H1 (cell line): ENCODE data around the gene RUFY1. TPM values are rescaled to one million over a fixed set of nuclear protein-coding genes. Genes with fewer than 3 reads are reported as not detected.

Experiments used
- CTCF ChIA-PET: fragments of 300-600 bp; sonication (Branson Sonifier 250); formaldehyde crosslinking; loops from one replicate; lab custom pipeline; 2021; ENCODE audit not compliant: partially characterized antibody; lab: Charles Lee
- POLR2A ChIA-PET: fragments of 300-600 bp; sonication (Branson Sonifier 250); formaldehyde crosslinking; loops from one replicate; lab custom pipeline; 2021; ENCODE audit warnings: inconsistent platforms; ENCODE audit not compliant: partially characterized antibody; lab: Charles Lee
- DNase-seq, 2 experiments: peaks; one replicate each; pipeline versions ENCODE4 v3.0.0 to v3.0.0-alpha.2; 2010 to 2022; ENCODE audit warnings: low spot score in 2 of 2, low read depth in 1 of 2, mixed read lengths in 1 of 2
- FAIRE-seq: peaks from 2 replicates; lab custom pipeline; 2011; peaks lifted over from hg19 to GRCh38; lab: Jason Lieb, UNC
- H2AFZ ChIP-seq: 2 replicates; pipeline ENCODE4 v1.8.1; 2012; ENCODE audit warnings: low read length, inconsistent platforms
- H2AK5ac ChIP-seq: 2 replicates; pipeline ENCODE4 v1.6.1; 2013; ENCODE audit warnings: low read depth, low read length
- H2BK120ac ChIP-seq: replicated peaks from 2 replicates; pipeline ENCODE3; 2013; ENCODE audit warnings: low read depth, low read length, inconsistent platforms
- H2BK12ac ChIP-seq: 2 replicates; pipeline ENCODE4 v1.6.1; 2013; ENCODE audit warnings: low read depth, low read length
- H2BK15ac ChIP-seq: 2 replicates; pipeline ENCODE4 v1.6.1; 2013; ENCODE audit warnings: low read length
- H2BK20ac ChIP-seq: 2 replicates; pipeline ENCODE4 v1.6.1; 2013; ENCODE audit warnings: low read length
- H2BK5ac ChIP-seq: 2 replicates; pipeline ENCODE4 v1.6.1; 2013; ENCODE audit warnings: low read depth, low read length
- H3K14ac ChIP-seq: 2 replicates; pipeline ENCODE4 v1.6.1; 2013; ENCODE audit warnings: inconsistent platforms; ENCODE audit not compliant: insufficient read length
- H3K18ac ChIP-seq: 2 replicates; pipeline ENCODE4 v1.6.1; 2013; ENCODE audit warnings: low read length; ENCODE audit errors: extremely low read depth
- H3K23ac ChIP-seq: 2 replicates; pipeline ENCODE4 v1.6.1; 2013; ENCODE audit warnings: inconsistent platforms; ENCODE audit not compliant: insufficient read length
- H3K23me2 ChIP-seq: 2 replicates; pipeline ENCODE4 v1.6.1; 2013; ENCODE audit warnings: low read depth, low read length
- H3K27ac ChIP-seq: 2 replicates; pipeline ENCODE4 v1.6.1; 2011; ENCODE audit warnings: low read depth, low read length, inconsistent platforms
- H3K27me3 ChIP-seq, 4 experiments: replicated peaks in 1 of 4; 1 replicate in 1 of 4; 2 replicates in 3 of 4; pipeline versions ENCODE4 v1.6.1 to v1.8.1; 2011 to 2013; ENCODE audit warnings: low read length in 3 of 4, mild to moderate bottlenecking in 3 of 4, inconsistent platforms in 2 of 4, mixed read lengths in 2 of 4, moderate library complexity in 1 of 4; ENCODE audit not compliant: control insufficient read depth in 3 of 4, insufficient read depth in 3 of 4; ENCODE audit errors: extremely low read depth in 1 of 4
- H3K36me3 ChIP-seq, 4 experiments: 2 replicates each; pipeline versions ENCODE4 v1.6.1 to v1.8.1; 2011 to 2013; ENCODE audit warnings: mild to moderate bottlenecking in 4 of 4, low read length in 3 of 4, moderate library complexity in 2 of 4, control low read depth in 1 of 4, inconsistent platforms in 1 of 4; ENCODE audit not compliant: insufficient read depth in 4 of 4, control insufficient read depth in 2 of 4
- H3K4ac ChIP-seq: replicated peaks from 2 replicates; pipeline ENCODE3; 2013; ENCODE audit warnings: low read length, low read depth, mixed read lengths, inconsistent platforms; ENCODE audit not compliant: insufficient read length
- H3K4me1 ChIP-seq, 4 experiments: replicated peaks in 1 of 4; 1 replicate in 1 of 4; 2 replicates in 3 of 4; pipeline versions ENCODE4 v1.6.1 to v1.8.1; 2011 to 2013; ENCODE audit warnings: low read length in 3 of 4, inconsistent platforms in 2 of 4, mixed read lengths in 1 of 4; ENCODE audit not compliant: insufficient read depth in 4 of 4, control insufficient read depth in 3 of 4
- H3K4me2 ChIP-seq, 2 experiments: 2 replicates each; pipeline versions ENCODE4 v1.6.1 to v1.8.1; 2011 to 2013; ENCODE audit warnings: low read depth in 2 of 2, low read length in 2 of 2, control low read depth in 1 of 2, inconsistent platforms in 1 of 2, mild to moderate bottlenecking in 1 of 2; ENCODE audit not compliant: insufficient read depth in 1 of 2
- H3K4me3 ChIP-seq, 4 experiments: fragments of 200-600, 300-600 bp in 1 of 4; sonication (generic), shearing (Covaris generic), sonication (Bioruptor Twin) in 1 of 4; 2 replicates each; pipeline versions ENCODE4 v1.5.1 to v1.8.1; 2011 to 2016; ENCODE audit warnings: low read length in 4 of 4, low read depth in 3 of 4, control low read depth in 2 of 4, inconsistent platforms in 2 of 4, mild to moderate bottlenecking in 2 of 4, mixed read lengths in 1 of 4, moderate library complexity in 1 of 4; ENCODE audit not compliant: insufficient read depth in 2 of 4; ENCODE audit errors: extremely low read depth in 1 of 4
- H3K56ac ChIP-seq: replicated peaks from 2 replicates; pipeline ENCODE3; 2013; ENCODE audit warnings: low read depth, mild to moderate bottlenecking, mixed read lengths, low read length, inconsistent platforms; ENCODE audit not compliant: insufficient read length
- H3K79me1 ChIP-seq: 2 replicates; pipeline ENCODE4 v1.6.1; 2013; ENCODE audit warnings: low read depth, low read length, control low read depth
- H3K79me2 ChIP-seq, 2 experiments: 2 replicates each; pipeline versions ENCODE4 v1.6.1 to v1.8.1; 2012 to 2013; ENCODE audit warnings: low read length in 2 of 2, mild to moderate bottlenecking in 2 of 2, inconsistent platforms in 1 of 2; ENCODE audit not compliant: insufficient read depth in 2 of 2, control insufficient read depth in 1 of 2
- H3K9ac ChIP-seq, 4 experiments: replicated peaks in 1 of 4; 1 replicate in 1 of 4; 2 replicates in 3 of 4; pipeline versions ENCODE4 v1.6.1 to v1.8.1; 2011 to 2013; ENCODE audit warnings: low read depth in 3 of 4, low read length in 3 of 4, control low read depth in 2 of 4, mild to moderate bottlenecking in 2 of 4, moderate library complexity in 2 of 4, inconsistent platforms in 1 of 4; ENCODE audit errors: extremely low read depth in 1 of 4
- H3K9me3 ChIP-seq, 2 experiments: 2 replicates each; pipeline versions ENCODE4 v1.6.1 to v1.8.1; 2012 to 2013; ENCODE audit warnings: mild to moderate bottlenecking in 2 of 2, moderate library complexity in 2 of 2, control low read depth in 1 of 2, inconsistent platforms in 1 of 2, low read depth in 1 of 2, low read length in 1 of 2, mixed read lengths in 1 of 2; ENCODE audit not compliant: insufficient read depth in 2 of 2
- H4K20me1 ChIP-seq, 2 experiments: replicated peaks in 1 of 2; 2 replicates each; pipeline versions ENCODE3 to v1.8.1; 2011 to 2013; ENCODE audit warnings: inconsistent platforms in 2 of 2, low read length in 2 of 2, mild to moderate bottlenecking in 1 of 2; ENCODE audit not compliant: insufficient read depth in 2 of 2, control insufficient read depth in 1 of 2
- H4K5ac ChIP-seq: 2 replicates; pipeline ENCODE4 v1.6.1; 2013; ENCODE audit warnings: low read length, low read depth, mixed read lengths, inconsistent platforms; ENCODE audit not compliant: insufficient read length
- H4K8ac ChIP-seq: 2 replicates; pipeline ENCODE4 v1.8.0; 2013; ENCODE audit warnings: mild to moderate bottlenecking, moderate library complexity, low read length, inconsistent platforms; ENCODE audit not compliant: insufficient read depth; ENCODE audit errors: extremely low read depth
- H4K91ac ChIP-seq: replicated peaks from 2 replicates; pipeline ENCODE3; 2013; ENCODE audit warnings: low read length, mixed read lengths, inconsistent platforms; ENCODE audit not compliant: insufficient read length
- ATF2 ChIP-seq: IDR thresholded peaks from 2 replicates; pipeline ENCODE4 v1.6.1; 2012; ENCODE audit warnings: low read length, inconsistent platforms
- EZH2 ChIP-seq: fragments of 200-600 bp; sonication (generic); IDR thresholded peaks from 2 replicates; pipeline ENCODE4 v1.7.1; 2012; ENCODE audit warnings: low read depth, mild to moderate bottlenecking, moderate library complexity, low read length, inconsistent platforms; ENCODE audit not compliant: severe bottlenecking
- PHF8 ChIP-seq: fragments of 200-600 bp; sonication (generic); conservative IDR thresholded peaks from 2 replicates; pipeline ENCODE4 v1.7.1; 2012; ENCODE audit warnings: low read depth, mild to moderate bottlenecking, inconsistent platforms, low read length, moderate library complexity
- POLR2AphosphoS5 ChIP-seq: IDR thresholded peaks from 2 replicates; pipeline ENCODE4 v1.6.1; 2011; ENCODE audit warnings: low read depth, low read length
- RNF2 ChIP-seq: fragments of 200-900, 300-1000 bp; sonication (generic); IDR thresholded peaks from 2 replicates; pipeline ENCODE4 v1.7.1; 2016; ENCODE audit warnings: borderline replicate concordance, low read depth, mild to moderate bottlenecking, antibody characterized with exemption, low read length; ENCODE audit not compliant: poor library complexity, severe bottlenecking; ENCODE audit errors: missing control alignments
- SRF ChIP-seq: IDR thresholded peaks from 2 replicates; pipeline ENCODE4 v1.6.1; 2011; ENCODE audit warnings: mild to moderate bottlenecking, low read depth, low read length, moderate library complexity
- TCF12 ChIP-seq: IDR thresholded peaks from 2 replicates; pipeline ENCODE4 v1.6.1; 2011; ENCODE audit warnings: low read depth, mild to moderate bottlenecking, low read length
- YY1 ChIP-seq: IDR thresholded peaks from 2 replicates; pipeline ENCODE4 v1.6.1; 2011; ENCODE audit warnings: low read depth, mild to moderate bottlenecking, low read length
- WGBS, 2 experiments: shearing (Covaris generic) in 1 of 2; methylation state at CpG; one replicate each; pipeline versions ENCODE4 v1.1.6 to v1.1.7; 2013 to 2015; ENCODE audit warnings: low lambda C conversion rate in 2 of 2, mixed read lengths in 2 of 2, inconsistent platforms in 1 of 2, low coverage in 1 of 2, missing lambda C conversion rate in 1 of 2; ENCODE audit not compliant: insufficient replicate concordance in 2 of 2, insufficient coverage in 1 of 2, insufficient read length in 1 of 2; ENCODE audit errors: extremely low coverage in 1 of 2, missing lambda C conversion rate in 1 of 2; 5-methylcytosine and 5-hydroxymethylcytosine counted together
- polyA plus RNA-seq, 7 experiments: library from polyadenylated mRNA; depleted of rRNA in 3 of 7; stranded (reverse) in 5 of 7; unstranded in 2 of 7; fragments of >200 nt in 5 of 7; fragments of 200-250 nt in 2 of 7; gene quantifications; 1 replicate in 5 of 7; 2 replicates in 1 of 7; 4 replicates in 1 of 7; pipeline versions ENCODE4 v1.2.1 to v1.2.3, GENCODE V29; 2011 to 2013; ENCODE audit warnings: missing spikeins in 2 of 7, mixed read lengths in 2 of 7
- total RNA-seq: library from RNA; stranded (reverse); fragmentation: NEBNext Ultra II Directional; extraction: Animal tissue kit (Norgen Biotek cat#: 25700); gene quantifications from 2 replicates; pipeline ENCODE4 v1.2.1, GENCODE V29; 2021

The RUFY1 gene
- total and polyA plus RNA-seq, 2 of the 8 experiments (the other 6 are each of a cell fraction or from before 2014, with no cell fraction given), result 22.4 to 29.5 TPM

DNA sequence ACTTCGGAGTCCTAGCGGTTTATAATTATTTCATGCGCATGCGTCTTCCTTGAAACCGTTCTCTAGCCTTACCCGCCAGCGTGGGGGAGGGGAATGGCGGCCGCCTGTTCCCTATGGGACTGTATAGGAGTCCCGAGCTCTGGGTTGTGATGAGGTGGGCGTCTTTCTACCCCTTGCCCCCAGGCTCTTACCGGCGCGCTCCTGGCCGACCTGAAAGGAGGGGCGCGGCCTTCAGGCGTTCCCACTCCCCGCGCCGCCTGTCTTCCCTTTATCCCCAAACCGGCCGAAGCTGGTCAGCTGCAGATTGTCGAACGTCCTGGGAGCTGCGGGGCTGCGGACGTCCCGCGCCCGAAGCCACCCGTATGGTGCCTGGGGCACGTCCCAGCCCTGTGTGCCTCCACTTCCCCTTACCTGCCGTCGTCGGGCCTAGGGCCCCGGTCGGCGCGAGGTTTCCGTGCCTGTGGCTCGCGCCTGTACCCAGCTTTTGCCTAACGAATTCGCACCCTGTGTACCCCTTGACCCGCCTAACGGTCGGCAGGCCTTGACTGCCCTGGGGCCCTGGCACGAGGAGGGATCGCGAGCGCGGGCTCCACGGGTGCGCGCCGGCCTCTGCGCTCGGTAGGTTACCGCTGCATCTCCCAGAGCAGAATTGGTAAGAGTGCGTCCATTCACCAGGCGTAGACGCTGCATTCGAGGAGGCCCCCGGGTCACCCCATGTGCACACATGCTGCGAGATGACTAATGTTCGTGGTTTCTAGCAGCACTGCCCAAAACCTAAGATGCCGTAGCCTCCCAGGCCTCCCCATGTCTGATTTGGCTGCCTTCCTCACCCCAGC is 73.8 kb downstream of the RUFY1 start:
- CTCF ChIA-PET, result interaction anchor here (0.6 to 7.7 kb wide), 11 partner anchors 9 to 432 kb away, joined by 3 to 67 read pairs (median 4); partner anchors contain the start of gene CBY3
- no peak overlapping the region for H2AFZ ChIP-seq
- no peak for TF ChIP-seq RNF2
- no peak for TF ChIP-seq TCF12
- TF ChIP-seq EZH2, result no peak
- TF ChIP-seq YY1, result peak; percentile 92
- 0 out of 2 replicates have a peak, but pooled peaks have one; percentile 9 for TF ChIP-seq ATF2
- peak; percentile 78 for TF ChIP-seq POLR2AphosphoS5
- no peak for TF ChIP-seq SRF
- TF ChIP-seq PHF8, result peak; percentile 26; the same call in 1 of the 2 replicates

More for the DNA sequence above, 73.8 kb downstream of the RUFY1 start:
- peak overlapping the region; percentile 52 to 99 (median 96) for H3K9ac ChIP-seq
- FAIRE-seq (no peak), DNase-seq (no peak)
- peak overlapping the region; percentile 96 for H3K18ac ChIP-seq
- peak overlapping the region; percentile 92 for H2AK5ac ChIP-seq
- H3K4me3 ChIP-seq, result peak overlapping the region; percentile 80 to 99 (median 99)
- peaks cover 3% of the 10 kb centered on the region; the same call in 1 of the 2 replicates for H3K79me1 ChIP-seq
- peaks cover 14% of the 10 kb centered on the region for H3K23me2 ChIP-seq
- peaks cover 5 to 35% (median 24%) of the 10 kb centered on the region in 4 experiments; a peak in 7 of 8 replicates for H3K36me3 ChIP-seq
- peaks cover 19 to 29% of the 10 kb centered on the region in 2 experiments for H4K20me1 ChIP-seq
- 15% methylated on average over 59 of the region's 68 CpGs; no CpG with 5 or more reads in 1 of the 2 experiments for WGBS, 2 experiments
- peak overlapping the region; percentile 96 for H4K91ac ChIP-seq
- H4K5ac ChIP-seq, result peak overlapping the region; percentile 88
- peak overlapping the region; percentile 90 to 94 for H3K4me2 ChIP-seq
- no peak overlapping the region for H3K23ac ChIP-seq
- H3K27ac ChIP-seq, result peak overlapping the region; percentile 99
- H3K4ac ChIP-seq, result peak overlapping the region; percentile 84
- peak overlapping the region; percentile 95 for H2BK12ac ChIP-seq
- peak overlapping the region; percentile 75 for H3K56ac ChIP-seq
- H4K8ac ChIP-seq, result peak overlapping the region; percentile 99
- peak overlapping the region; percentile 97 for H2BK5ac ChIP-seq
- no peak overlapping the region for H3K14ac ChIP-seq
- H2BK15ac ChIP-seq, result peak overlapping the region; percentile 97; the same call in 1 of the 2 replicates
- H2BK20ac ChIP-seq, result peak overlapping the region; percentile 82; the same call in 1 of the 2 replicates
- POLR2A ChIA-PET, result interaction anchor here (0.7 to 20.5 kb wide), 52 partner anchors 15 to 1040 kb away, joined by 3 to 351 read pairs (median 5); partner anchors contain the start of genes CANX, CBY3, MAML1 and MGAT4B
- H3K79me2 ChIP-seq, result peaks cover 12 to 45% of the 10 kb centered on the region in 2 experiments
- peaks cover 5 to 24% (median 14%) of the 10 kb centered on the region in 4 experiments for H3K4me1 ChIP-seq
- H3K27me3 ChIP-seq, result no peaks in the 10 kb centered on the region
- peak overlapping the region; percentile 3 for H2BK120ac ChIP-seq
- no peaks in the 10 kb centered on the region for H3K9me3 ChIP-seq
